ENCODE results near the gene ZNF319. TPM values are rescaled to one million over a fixed set of nuclear protein-coding genes. Genes with fewer than 3 reads are reported as not detected.

ZNF319 gene
- total and polyA plus RNA-seq, 2 of the 8 experiments (the other 6 are each of a cell fraction or from before 2014, with no cell fraction given) = 3.3 to 5.5 TPM

DNA sequence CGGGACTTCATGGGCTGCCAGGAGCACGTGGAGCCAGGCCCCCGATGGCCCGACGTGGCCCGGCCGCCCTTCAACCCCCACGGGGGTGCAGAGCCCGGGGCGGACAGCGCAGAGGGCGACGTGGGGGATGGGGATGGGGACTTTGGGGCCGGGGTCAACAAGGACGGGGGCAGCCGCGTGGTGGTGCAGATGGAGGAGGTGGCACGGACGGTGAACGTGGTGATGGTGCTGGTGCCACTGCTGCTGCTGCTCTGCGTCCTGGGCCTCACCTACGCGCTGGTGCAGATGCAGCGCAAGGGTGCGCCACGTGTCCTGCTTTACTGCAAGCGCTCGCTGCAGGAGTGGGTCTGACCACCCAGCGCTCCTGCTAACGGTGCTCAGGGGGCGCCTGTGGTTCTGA, 44.6 kb upstream of the ZNF319 start (continued):
- no peak for TF ChIP-seq CHD7 (IDR thresholded peaks at IDR 0.05; ENCODE audit: insufficient replicate concordance, low read length)
- no peak for TF ChIP-seq RBBP5 (IDR thresholded peaks at IDR 0.05; ENCODE audit: borderline replicate concordance, low read depth, low read length)
- TF ChIP-seq KDM4A (IDR thresholded peaks at IDR 0.05; ENCODE audit: low read depth, low read length, severe bottlenecking) = no peak
